K562 (cell line): Measurements from ENCODE around the gene RC3H2. TPM values are rescaled to one million over a fixed set of nuclear protein-coding genes. Genes with fewer than 3 reads are reported as not detected.

Experiments used
- ATAC-seq: fragments of 200-7000 bp; cut with Tn5 transposase; 3 replicates; pipeline ENCODE4 v1.9.1; 2020; ENCODE audit warnings: moderate library complexity
- BruUV-seq: library from RNA; stranded (reverse); fragments of 400-500 nt; replicated peaks from 2 replicates; lab custom pipeline; 2021; lab: Mats Ljungman, UMichigan
- CTCF ChIA-PET: fragments of 300-600 bp; formaldehyde crosslinking; extraction: SDS; loops from one replicate; lab custom pipeline; 2021; ENCODE audit warnings: low intra/inter-chr PET ratio; lab: Yijun Ruan, JAX
- POLR2A ChIA-PET: fragments of 300-600, 350-650 bp; sonication (Branson Sonifier 250); formaldehyde crosslinking; extraction: SDS; loops from one replicate; lab custom pipeline; 2021; ENCODE audit warnings: antibody characterized with exemption, inconsistent platforms; lab: Yijun Ruan, JAX
- DNase-seq, 4 experiments: peaks; one replicate each; pipeline versions ENCODE4 v3.0.0 to v3.0.0-alpha.2; 2011 to 2018; ENCODE audit warnings: low spot score in 3 of 4, mixed read lengths in 3 of 4; ENCODE audit errors: extremely low read depth in 1 of 4
- FAIRE-seq: peaks from 2 replicates; lab custom pipeline; 2011; peaks lifted over from hg19 to GRCh38; lab: Jason Lieb, UNC
- H2AFZ ChIP-seq: 2 replicates; pipeline ENCODE4 v1.6.0; 2011; ENCODE audit warnings: low read depth, low read length, control low read depth, inconsistent platforms
- H3K27ac ChIP-seq: fragments of 200-600 bp; 3 replicates; pipeline ENCODE4 v1.8.0; 2011; ENCODE audit warnings: low read depth, mild to moderate bottlenecking, control low read depth, inconsistent platforms, low read length, moderate library complexity, mixed read lengths; ENCODE audit errors: extremely low read depth
- H3K27me3 ChIP-seq, 2 experiments: fragments of 300-600 bp in 1 of 2; 2 replicates in 1 of 2; 3 replicates in 1 of 2; pipeline versions ENCODE4 v1.6.0 to v1.8.0; 2011; ENCODE audit warnings: inconsistent platforms in 2 of 2, low read length in 2 of 2, mild to moderate bottlenecking in 1 of 2, mixed read lengths in 1 of 2, moderate library complexity in 1 of 2; ENCODE audit not compliant: control insufficient read depth in 2 of 2, insufficient read depth in 2 of 2
- H3K36me3 ChIP-seq: fragments of 300-600 bp; 3 replicates; pipeline ENCODE4 v1.8.0; 2011; ENCODE audit warnings: mild to moderate bottlenecking, low read length, inconsistent platforms; ENCODE audit not compliant: control insufficient read depth, insufficient read depth
- H3K4me1 ChIP-seq, 2 experiments: fragments of 200-600 bp in 1 of 2; replicated peaks in 1 of 2; 2 replicates in 1 of 2; 3 replicates in 1 of 2; pipeline versions ENCODE4 v1.5.1 to v1.8.0; 2011; ENCODE audit warnings: inconsistent platforms in 2 of 2, low read length in 2 of 2, mild to moderate bottlenecking in 1 of 2, mixed read lengths in 1 of 2, moderate library complexity in 1 of 2; ENCODE audit not compliant: control insufficient read depth in 2 of 2, insufficient read depth in 2 of 2
- H3K4me2 ChIP-seq: 2 replicates; pipeline ENCODE4 v1.6.1; 2011; ENCODE audit warnings: low read length, control low read depth, inconsistent platforms, mixed read lengths; ENCODE audit not compliant: insufficient read depth
- H3K4me3 ChIP-seq: fragments of 200-600 bp; sonication (generic), shearing (Covaris generic); 2 replicates; pipeline ENCODE4 v1.5.1; 2016; ENCODE audit warnings: control low read depth, inconsistent platforms
- H3K79me2 ChIP-seq: fragments of 200-600 bp; 3 replicates; pipeline ENCODE4 v1.8.0; 2011; ENCODE audit warnings: low read length, inconsistent platforms; ENCODE audit not compliant: control insufficient read depth, insufficient read depth
- H3K9ac ChIP-seq, 2 experiments: 2 replicates each; pipeline versions ENCODE4 v1.6.0 to v1.6.1; 2011; ENCODE audit warnings: low read depth in 2 of 2, low read length in 2 of 2, control low read depth in 1 of 2, inconsistent platforms in 1 of 2, mild to moderate bottlenecking in 1 of 2, mixed read lengths in 1 of 2; ENCODE audit not compliant: insufficient read depth in 1 of 2
- H3K9me1 ChIP-seq: one replicate; pipeline ENCODE4 v1.6.0; 2011; ENCODE audit warnings: inconsistent platforms, mild to moderate bottlenecking, low read length, moderate library complexity; ENCODE audit not compliant: control insufficient read depth, insufficient read depth
- H3K9me3 ChIP-seq: replicated peaks from 2 replicates; pipeline ENCODE4 v1.5.1; 2011; ENCODE audit warnings: low read depth, low read length, inconsistent platforms; ENCODE audit not compliant: control insufficient read depth, insufficient read depth
- H4K20me1 ChIP-seq: replicated peaks from 2 replicates; pipeline ENCODE4 v1.6.1; 2011; ENCODE audit warnings: low read length, inconsistent platforms, mixed read lengths; ENCODE audit not compliant: control insufficient read depth, insufficient read depth
- MTA3 ChIP-seq: fragments of 450-650 bp; formaldehyde crosslinking; IDR thresholded peaks from 2 replicates; pipeline ENCODE4 v1.6.1; 2017; ENCODE audit warnings: mild to moderate bottlenecking, borderline replicate concordance
- NFIX ChIP-seq: fragments of 250-450 bp; sonication (Bioruptor Pico); IDR thresholded peaks from 2 replicates; pipeline ENCODE4 v1.4.0; 2020; ENCODE audit warnings: low read depth, mild to moderate bottlenecking, moderate library complexity
- NR4A1 ChIP-seq, 2 experiments: fragments of 250-450 bp in 1 of 2; fragments of 450-650 bp in 1 of 2; sonication (Bioruptor Pico) in 1 of 2; IDR thresholded peaks; 2 replicates each; pipeline versions ENCODE4 v1.4.0 to v1.6.1; 2016 to 2020; ENCODE audit warnings: mild to moderate bottlenecking in 2 of 2, missing compliant biosample characterization in 1 of 2, missing genetic modification characterization in 1 of 2, moderate library complexity in 1 of 2
- PKNOX1 ChIP-seq: fragments of 450-650 bp; IDR thresholded peaks from 2 replicates; pipeline ENCODE4 v1.6.1; 2016
- SMC3 ChIP-seq: conservative IDR thresholded peaks from 2 replicates; pipeline ENCODE4 v1.6.1; 2011; ENCODE audit warnings: low read depth, low read length, improper control_type of control experiment; ENCODE audit not compliant: insufficient read depth
- STAG1 ChIP-seq: sonication (generic); formaldehyde crosslinking; IDR thresholded peaks from 2 replicates; pipeline ENCODE4 v1.5.0; 2020; ENCODE audit warnings: missing genetic modification reagents, borderline replicate concordance
- TCF3 ChIP-seq: sonication (generic); formaldehyde crosslinking; IDR thresholded peaks from 2 replicates; pipeline ENCODE4 v1.4.0; 2020; ENCODE audit warnings: mild to moderate bottlenecking, missing genetic modification reagents
- ZNF3 ChIP-seq: fragments of 250-450 bp; sonication (Bioruptor Pico); IDR thresholded peaks from 2 replicates; pipeline ENCODE4 v1.5.0; 2021; ENCODE audit warnings: mild to moderate bottlenecking, moderate library complexity
- ZNF583 ChIP-seq: fragments of 250-450 bp; sonication (Bioruptor Pico); IDR thresholded peaks from 2 replicates; pipeline ENCODE4 v1.4.0; 2020
- WGBS: fragments of 100-300 bp; shearing (Covaris generic); methylation state at CpG from one replicate; pipeline ENCODE4 v1.1.6; 2016; ENCODE audit warnings: low coverage, mixed read lengths; ENCODE audit not compliant: insufficient coverage; ENCODE audit errors: missing lambda C conversion rate; 5-methylcytosine and 5-hydroxymethylcytosine counted together
- in situ Hi-C: fragments of 300-500 bp; cut with MboI; formaldehyde crosslinking; loops from 4 replicates; pipeline ENCODE4 v1.15.0; 2018; ENCODE audit warnings: inconsistent platforms, mixed read lengths
- intact Hi-C: fragments of 100-400 bp; cut with micrococcal nuclease; formaldehyde crosslinking; loops from 2 replicates; pipeline ENCODE4 v1.14.2; 2022
- polyA plus RNA-seq, 8 experiments: library from polyadenylated mRNA; depleted of rRNA in 4 of 8; stranded (reverse) in 5 of 8; unstranded in 3 of 8; fragments of >200 nt; fragmentation: Nextera tagmentation in 2 of 8; fragmentation: Illumina TruSeq in 1 of 8; extraction: Ambion mirVana in 2 of 8; extraction: Trizol in 1 of 8; gene quantifications; 2 replicates each; pipeline versions ENCODE4 v1.2.1 to v1.2.3, GENCODE V29; 2011 to 2014; ENCODE audit warnings: inconsistent platforms in 1 of 8, missing spikeins in 1 of 8
- total RNA-seq, 7 experiments: library from RNA; depleted of rRNA in 6 of 7; stranded (reverse); fragments of >200 nt in 6 of 7; fragmentation: Illumina TruSeq in 2 of 7; extraction: Trizol in 2 of 7; gene quantifications; 2 replicates each; pipeline versions ENCODE4 v1.2.1 to v1.2.3, GENCODE V29; 2011 to 2021; ENCODE audit warnings: low replicate concordance in 1 of 7
- TF ChIP-seq, protein P1 (sequence below): fragments of 450-650 bp; formaldehyde crosslinking; IDR thresholded peaks from 2 replicates; pipeline ENCODE4 v1.4.0; 2020; ENCODE audit warnings: mild to moderate bottlenecking, moderate library complexity

RC3H2 gene
- total and polyA plus RNA-seq, 9 of the 15 experiments (the other 6 are each of a cell fraction or from before 2014, with no cell fraction given) = 5.6 to 35.4 (median 18.6) TPM

DNA sequence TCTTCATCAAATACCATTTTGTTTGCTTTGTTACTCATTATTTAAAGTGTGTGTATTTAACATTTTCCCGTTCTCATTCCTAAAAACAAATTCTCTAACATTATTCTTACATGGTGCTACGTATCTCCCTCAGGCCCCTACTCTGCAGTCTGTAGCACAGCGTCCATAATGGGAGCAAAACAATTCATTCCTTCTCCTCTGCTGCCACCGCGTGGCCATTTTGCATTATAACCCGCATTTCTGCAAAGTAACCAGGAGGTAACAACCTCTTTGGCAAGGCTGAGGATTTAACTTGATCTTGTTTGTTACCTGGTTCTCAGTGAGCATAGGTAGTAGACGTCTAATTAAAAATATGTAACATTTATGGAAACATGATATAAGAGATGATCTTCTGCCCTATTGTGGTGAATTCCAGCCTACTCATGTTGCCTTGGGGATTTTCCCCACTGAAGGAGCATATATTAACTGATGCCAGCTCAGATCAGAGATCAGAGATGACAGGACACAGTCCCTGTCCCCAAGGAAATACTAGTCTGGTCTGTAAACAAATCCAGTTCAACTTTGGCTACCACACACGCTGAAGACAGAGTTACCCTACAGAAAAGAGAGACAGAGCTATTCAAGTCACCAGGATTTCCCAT lies 94.7 kb downstream of the RC3H2 start:
- Histone ChIP-seq H3K4me1 (no peaks in the 10 kb centered on the region; a peak in 1 of 5 replicates), H3K4me3 (no peak overlapping the region), H3K9ac (no peak overlapping the region), H3K27me3 (peaks cover 0 to 4% of the 10 kb centered on the region in 2 experiments; a peak in 4 of 5 replicates), H3K79me2 (no peaks in the 10 kb centered on the region), H3K4me2 (no peak overlapping the region), H3K9me3 (no peaks in the 10 kb centered on the region), H3K9me1 (no peaks in the 10 kb centered on the region), H3K27ac (no peak overlapping the region), H4K20me1 (no peaks in the 10 kb centered on the region), H3K36me3 (no peaks in the 10 kb centered on the region), H2AFZ (peak overlapping the region; percentile 14; the same call in 1 of the 2 replicates)
- in situ Hi-C loops = loop anchor here (5.0 to 10.0 kb wide), 3 partner anchors 348 to 713 kb away; no protein-coding TSS in a partner anchor
- POLR2A ChIA-PET = interaction anchor here (1.2 kb wide), 1 partner anchor 711 kb away, joined by 3 read pairs; no protein-coding TSS in a partner anchor
- FAIRE-seq (peak; percentile 99), DNase-seq (peak; percentile 74 to 87 (median 78)), ATAC-seq (peak; percentile 96)
- no TSS peak for BruUV-seq
- intact Hi-C loops = loop anchor here (1.0 to 5.0 kb wide), 7 partner anchors 312 to 712 kb away; no protein-coding TSS in a partner anchor
- CTCF ChIA-PET = interaction anchor here (0.6 to 2.3 kb wide), 7 partner anchors 345 to 715 kb away, joined by 3 to 21 read pairs (median 5); no protein-coding TSS in a partner anchor
- WGBS = 0% methylated on average over 8 of the region's 8 CpGs
- TF ChIP-seq, protein P1, sequence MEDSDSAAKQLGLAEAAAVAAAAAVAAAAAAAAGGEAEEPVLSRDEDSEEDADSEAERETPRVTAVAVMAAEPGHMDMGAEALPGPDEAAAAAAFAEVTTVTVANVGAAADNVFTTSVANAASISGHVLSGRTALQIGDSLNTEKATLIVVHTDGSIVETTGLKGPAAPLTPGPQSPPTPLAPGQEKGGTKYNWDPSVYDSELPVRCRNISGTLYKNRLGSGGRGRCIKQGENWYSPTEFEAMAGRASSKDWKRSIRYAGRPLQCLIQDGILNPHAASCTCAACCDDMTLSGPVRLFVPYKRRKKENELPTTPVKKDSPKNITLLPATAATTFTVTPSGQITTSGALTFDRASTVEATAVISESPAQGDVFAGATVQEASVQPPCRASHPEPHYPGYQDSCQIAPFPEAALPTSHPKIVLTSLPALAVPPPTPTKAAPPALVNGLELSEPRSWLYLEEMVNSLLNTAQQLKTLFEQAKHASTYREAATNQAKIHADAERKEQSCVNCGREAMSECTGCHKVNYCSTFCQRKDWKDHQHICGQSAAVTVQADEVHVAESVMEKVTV (CRISPR knock-in tag) = peak; percentile 90
- no peak for TF ChIP-seq MTA3
- TF ChIP-seq PKNOX1 = no peak
- no peak for TF ChIP-seq NR4A1 (CRISPR knock-in tag; IDR thresholded peaks at IDR 0.05)
- TF ChIP-seq NR4A1 (tag; IDR thresholded peaks at IDR 0.05) = no peak
- no peak for TF ChIP-seq ZNF583 (CRISPR knock-in tag)
- TF ChIP-seq STAG1 (CRISPR knock-in tag) = peak; percentile 58; the same call in 1 of the 2 replicates
- no peak for TF ChIP-seq ZNF3 (CRISPR knock-in tag)
- no peak for TF ChIP-seq TCF3 (CRISPR knock-in tag)
- TF ChIP-seq NFIX (CRISPR knock-in tag) = no peak
- TF ChIP-seq SMC3 = peak; percentile 86
